ENCODE data around the gene TRAPPC10.

The TRAPPC10 gene

GRCh38 chr21:44006017-44006619 is 6.0 kb upstream of the TRAPPC10 start:
- DNase-seq: peak; percentile 94

GRCh38 chr21:44006656-44007055 is 5.5 kb upstream of the TRAPPC10 start:
- DNase-seq: peak; percentile 22

- no peak for DNase-seq
Measured at GRCh38 chr21:44010429-44010828, 1.7 kb upstream of the TRAPPC10 start.

GRCh38 chr21:44011123-44011522 is 986 bp upstream of the TRAPPC10 start:
- no peak for DNase-seq

GRCh38 chr21:44012474-44013379 is 618 bp downstream of the TRAPPC10 start:
- peak; percentile 22 for DNase-seq

GRCh38 chr21:44013380-44014088 is 1.4 kb downstream of the TRAPPC10 start:
- DNase-seq: peak; percentile 11

GRCh38 chr21:44017601-44018000 is 5.5 kb downstream of the TRAPPC10 start:
- DNase-seq: no peak

- DNase-seq: no peak
Measured at GRCh38 chr21:44018127-44018526, 6.0 kb downstream of the TRAPPC10 start.

- no peak for DNase-seq
Measured at GRCh38 chr21:44018813-44019567, 6.9 kb downstream of the TRAPPC10 start.

GRCh38 chr21:44019568-44019958 is 7.5 kb downstream of the TRAPPC10 start:
- DNase-seq: no peak

- no peak for DNase-seq
Measured at GRCh38 chr21:44020551-44020950, 8.4 kb downstream of the TRAPPC10 start.

- no peak for DNase-seq
Measured at GRCh38 chr21:44021064-44021463, 9.0 kb downstream of the TRAPPC10 start.

- DNase-seq: no peak
Measured at GRCh38 chr21:44024257-44024656, 12.1 kb downstream of the TRAPPC10 start.

- DNase-seq: peak; percentile 42
Measured at GRCh38 chr21:44024887-44025353, 12.8 kb downstream of the TRAPPC10 start.

- DNase-seq: no peak
Measured at GRCh38 chr21:44027607-44028286, 15.6 kb downstream of the TRAPPC10 start.

GRCh38 chr21:44028287-44028659 is 16.2 kb downstream of the TRAPPC10 start:
- no peak for DNase-seq

- no peak for DNase-seq
Measured at GRCh38 chr21:44029460-44030087, 17.5 kb downstream of the TRAPPC10 start.

GRCh38 chr21:44035244-44035643 is 23.1 kb downstream of the TRAPPC10 start:
- DNase-seq: no peak

GRCh38 chr21:44038063-44038462 is 26.0 kb downstream of the TRAPPC10 start:
- no peak for DNase-seq

- DNase-seq: no peak
Measured at GRCh38 chr21:44039828-44040227, 27.7 kb downstream of the TRAPPC10 start.

GRCh38 chr21:44043613-44044012 is 31.5 kb downstream of the TRAPPC10 start:
- no peak for DNase-seq

- DNase-seq: no peak
Measured at GRCh38 chr21:44046734-44047133, 34.6 kb downstream of the TRAPPC10 start.
